Measurements from ENCODE around the gene DUSP18.

- TF ChIP-seq CTCF (IDR thresholded peaks at IDR 0.05; ENCODE audit: insufficient read depth, low read length, poor library complexity, severe bottlenecking) = no peak
- TF ChIP-seq EZH2phosphoT487 (conservative IDR thresholded peaks at IDR 0.05; ENCODE audit: low read length) = no peak
Measured at GRCh38 chr22:30665266-30665665, 2.4 kb downstream of the DUSP18 start.
